ENCODE measurements around the gene ZC3H14.

ZC3H14 gene

DNA sequence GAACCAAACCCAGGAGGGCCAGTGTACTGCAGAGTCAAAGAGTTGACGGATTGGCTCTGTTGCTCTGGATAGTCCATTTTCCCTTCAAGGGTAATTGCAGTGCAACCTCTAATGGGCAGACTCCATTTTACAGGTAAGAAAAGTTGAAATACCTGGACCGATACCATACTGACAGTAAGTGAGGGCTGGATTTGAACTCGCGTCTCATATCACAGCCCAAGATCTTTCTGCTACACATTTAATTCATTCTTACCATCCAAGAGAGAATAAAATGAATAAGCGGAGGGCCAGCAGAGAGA is 356 bp upstream of the ZC3H14 start:
- TF ChIP-seq, protein P1, sequence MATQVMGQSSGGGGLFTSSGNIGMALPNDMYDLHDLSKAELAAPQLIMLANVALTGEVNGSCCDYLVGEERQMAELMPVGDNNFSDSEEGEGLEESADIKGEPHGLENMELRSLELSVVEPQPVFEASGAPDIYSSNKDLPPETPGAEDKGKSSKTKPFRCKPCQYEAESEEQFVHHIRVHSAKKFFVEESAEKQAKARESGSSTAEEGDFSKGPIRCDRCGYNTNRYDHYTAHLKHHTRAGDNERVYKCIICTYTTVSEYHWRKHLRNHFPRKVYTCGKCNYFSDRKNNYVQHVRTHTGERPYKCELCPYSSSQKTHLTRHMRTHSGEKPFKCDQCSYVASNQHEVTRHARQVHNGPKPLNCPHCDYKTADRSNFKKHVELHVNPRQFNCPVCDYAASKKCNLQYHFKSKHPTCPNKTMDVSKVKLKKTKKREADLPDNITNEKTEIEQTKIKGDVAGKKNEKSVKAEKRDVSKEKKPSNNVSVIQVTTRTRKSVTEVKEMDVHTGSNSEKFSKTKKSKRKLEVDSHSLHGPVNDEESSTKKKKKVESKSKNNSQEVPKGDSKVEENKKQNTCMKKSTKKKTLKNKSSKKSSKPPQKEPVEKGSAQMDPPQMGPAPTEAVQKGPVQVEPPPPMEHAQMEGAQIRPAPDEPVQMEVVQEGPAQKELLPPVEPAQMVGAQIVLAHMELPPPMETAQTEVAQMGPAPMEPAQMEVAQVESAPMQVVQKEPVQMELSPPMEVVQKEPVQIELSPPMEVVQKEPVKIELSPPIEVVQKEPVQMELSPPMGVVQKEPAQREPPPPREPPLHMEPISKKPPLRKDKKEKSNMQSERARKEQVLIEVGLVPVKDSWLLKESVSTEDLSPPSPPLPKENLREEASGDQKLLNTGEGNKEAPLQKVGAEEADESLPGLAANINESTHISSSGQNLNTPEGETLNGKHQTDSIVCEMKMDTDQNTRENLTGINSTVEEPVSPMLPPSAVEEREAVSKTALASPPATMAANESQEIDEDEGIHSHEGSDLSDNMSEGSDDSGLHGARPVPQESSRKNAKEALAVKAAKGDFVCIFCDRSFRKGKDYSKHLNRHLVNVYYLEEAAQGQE (IDR thresholded peaks at IDR 0.05; ENCODE audit: insufficient read depth in 1 of 2, low read depth in 2 of 2, low read length in 2 of 2): no peak
- TF ChIP-seq POLR2AphosphoS5 (IDR thresholded peaks at IDR 0.05; ENCODE audit: low read depth, low read length): no peak
- TF ChIP-seq SIN3A (IDR thresholded peaks at IDR 0.05; ENCODE audit: borderline replicate concordance, insufficient read depth, low read length): no peak
- TF ChIP-seq FOXP2 (optimal IDR thresholded peaks at IDR 0.05; ENCODE audit: borderline replicate concordance, extremely low read depth, extremely low read length, insufficient read depth): no peak
- no peak for TF ChIP-seq TAF1 (IDR thresholded peaks at IDR 0.05; ENCODE audit: borderline replicate concordance, insufficient read depth, low read length)

DNA sequence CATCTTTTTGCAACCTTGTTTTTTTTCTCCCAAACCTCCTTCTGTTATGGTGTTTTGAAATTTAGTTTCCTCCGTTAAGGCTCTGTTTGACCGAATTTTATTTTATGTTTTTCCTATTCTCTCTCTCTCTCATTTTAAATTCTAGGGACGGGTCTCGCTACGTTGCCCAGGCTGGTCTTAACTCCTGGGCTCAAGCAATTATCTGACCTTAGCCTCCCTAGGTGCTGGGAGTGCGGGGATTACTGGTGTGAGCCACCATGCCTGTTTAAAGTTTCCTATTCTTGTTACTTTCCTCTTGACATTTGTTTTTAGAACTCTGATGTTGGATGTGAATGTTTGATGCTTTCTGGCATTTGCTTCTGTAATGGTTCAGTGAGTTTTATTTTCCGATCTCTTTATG is 1.0 kb downstream of the ZC3H14 start:
- TF ChIP-seq FOXP2 (optimal IDR thresholded peaks at IDR 0.05; ENCODE audit: borderline replicate concordance, extremely low read depth, extremely low read length, insufficient read depth) (no peak), SIN3A (IDR thresholded peaks at IDR 0.05; ENCODE audit: borderline replicate concordance, insufficient read depth, low read length) (no peak), POLR2AphosphoS5 (IDR thresholded peaks at IDR 0.05; ENCODE audit: low read depth, low read length) (no peak), TAF1 (IDR thresholded peaks at IDR 0.05; ENCODE audit: borderline replicate concordance, insufficient read depth, low read length) (no peak)
- TF ChIP-seq, protein P1 (IDR thresholded peaks at IDR 0.05; ENCODE audit: insufficient read depth in 1 of 2, low read depth in 2 of 2, low read length in 2 of 2): no peak

DNA sequence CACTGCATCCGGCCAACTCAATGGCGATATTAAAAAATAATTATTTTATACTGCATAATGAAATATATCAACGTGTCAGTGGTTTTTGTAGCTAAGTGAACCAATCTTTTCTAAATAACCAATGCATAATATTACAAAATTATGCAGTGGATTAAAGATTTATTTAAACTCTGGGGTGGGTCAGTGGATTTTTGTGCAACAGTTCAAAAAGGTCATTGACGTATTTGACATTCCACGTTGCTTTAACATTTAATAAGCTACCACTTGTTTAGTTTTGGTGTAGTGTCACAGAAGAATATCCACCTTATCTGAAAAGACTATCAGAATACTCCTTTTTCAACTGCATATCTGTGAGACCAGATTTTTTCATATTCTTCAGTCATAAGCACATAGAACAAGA is 2.6 kb downstream of the ZC3H14 start:
- TF ChIP-seq, protein P1 (IDR thresholded peaks at IDR 0.05; ENCODE audit: insufficient read depth in 1 of 2, low read depth in 2 of 2, low read length in 2 of 2): no peak
- no peak for TF ChIP-seq FOXP2 (optimal IDR thresholded peaks at IDR 0.05; ENCODE audit: borderline replicate concordance, extremely low read depth, extremely low read length, insufficient read depth)
- TF ChIP-seq TAF1 (IDR thresholded peaks at IDR 0.05; ENCODE audit: borderline replicate concordance, insufficient read depth, low read length): no peak
- no peak for TF ChIP-seq POLR2AphosphoS5 (IDR thresholded peaks at IDR 0.05; ENCODE audit: low read depth, low read length)
- no peak for TF ChIP-seq SIN3A (IDR thresholded peaks at IDR 0.05; ENCODE audit: borderline replicate concordance, insufficient read depth, low read length)

DNA sequence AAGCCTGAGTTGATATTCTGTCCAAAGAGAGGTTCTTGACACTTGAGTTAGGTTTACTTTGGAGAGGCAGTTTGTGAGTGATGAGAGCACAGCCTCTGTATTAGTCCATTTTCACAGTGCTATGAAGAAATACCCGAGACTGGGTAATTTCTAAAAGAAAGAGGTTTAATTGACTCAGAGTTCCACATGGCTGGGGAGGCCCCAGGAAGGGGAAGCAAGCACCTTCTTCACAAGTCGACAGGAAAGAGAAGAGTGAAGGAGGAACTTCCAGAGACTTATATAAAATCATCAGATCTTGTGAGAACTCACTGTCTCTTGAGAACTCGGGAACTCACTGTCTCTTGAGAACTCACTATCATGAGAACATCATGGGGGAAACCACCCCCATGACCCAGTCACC is 5.4 kb downstream of the ZC3H14 start:
- TF ChIP-seq SIN3A (IDR thresholded peaks at IDR 0.05; ENCODE audit: borderline replicate concordance, insufficient read depth, low read length): no peak
- TF ChIP-seq, protein P1 (IDR thresholded peaks at IDR 0.05; ENCODE audit: insufficient read depth in 1 of 2, low read depth in 2 of 2, low read length in 2 of 2): no peak
- no peak for TF ChIP-seq TAF1 (IDR thresholded peaks at IDR 0.05; ENCODE audit: borderline replicate concordance, insufficient read depth, low read length)
- TF ChIP-seq POLR2AphosphoS5 (IDR thresholded peaks at IDR 0.05; ENCODE audit: low read depth, low read length): no peak

DNA sequence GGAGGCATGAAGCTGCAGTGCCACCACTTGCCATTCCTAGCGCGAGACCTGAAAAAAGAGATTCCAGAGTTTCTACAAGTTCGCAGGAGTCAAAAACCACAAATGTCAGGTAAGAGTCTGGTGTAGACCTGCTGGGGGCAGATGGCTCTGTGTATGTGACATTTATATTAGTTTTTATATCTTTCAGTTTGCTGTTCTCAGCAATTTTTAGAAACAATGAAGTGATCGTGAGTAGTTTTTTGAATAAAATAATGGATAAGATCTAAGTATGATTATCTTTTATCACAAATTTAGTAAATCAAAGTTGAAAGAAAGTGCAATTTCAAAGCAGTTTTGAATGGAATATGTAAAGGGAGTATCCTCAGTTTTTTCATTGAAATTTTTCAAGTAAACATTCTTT is 9.3 kb downstream of the ZC3H14 start:
- TF ChIP-seq POLR2AphosphoS5 (IDR thresholded peaks at IDR 0.05; ENCODE audit: low read depth, low read length): no peak
- TF ChIP-seq, protein P1 (IDR thresholded peaks at IDR 0.05; ENCODE audit: insufficient read depth in 1 of 2, low read depth in 2 of 2, low read length in 2 of 2): no peak
